Mesangial cell (primary cell): ENCODE results near the gene NME1. TPM values are rescaled to one million over a fixed set of nuclear protein-coding genes. Genes with fewer than 3 reads are reported as not detected.

ENCODE experiments used
- total RNA-seq: library from RNA; depleted of rRNA; stranded (reverse); fragments of >200 nt; gene quantifications from 2 replicates; pipeline ENCODE4 v1.2.3, GENCODE V29; 2015

NME1 gene
- total RNA-seq: 59.5 and 209 TPM in 2 replicates

DNA sequence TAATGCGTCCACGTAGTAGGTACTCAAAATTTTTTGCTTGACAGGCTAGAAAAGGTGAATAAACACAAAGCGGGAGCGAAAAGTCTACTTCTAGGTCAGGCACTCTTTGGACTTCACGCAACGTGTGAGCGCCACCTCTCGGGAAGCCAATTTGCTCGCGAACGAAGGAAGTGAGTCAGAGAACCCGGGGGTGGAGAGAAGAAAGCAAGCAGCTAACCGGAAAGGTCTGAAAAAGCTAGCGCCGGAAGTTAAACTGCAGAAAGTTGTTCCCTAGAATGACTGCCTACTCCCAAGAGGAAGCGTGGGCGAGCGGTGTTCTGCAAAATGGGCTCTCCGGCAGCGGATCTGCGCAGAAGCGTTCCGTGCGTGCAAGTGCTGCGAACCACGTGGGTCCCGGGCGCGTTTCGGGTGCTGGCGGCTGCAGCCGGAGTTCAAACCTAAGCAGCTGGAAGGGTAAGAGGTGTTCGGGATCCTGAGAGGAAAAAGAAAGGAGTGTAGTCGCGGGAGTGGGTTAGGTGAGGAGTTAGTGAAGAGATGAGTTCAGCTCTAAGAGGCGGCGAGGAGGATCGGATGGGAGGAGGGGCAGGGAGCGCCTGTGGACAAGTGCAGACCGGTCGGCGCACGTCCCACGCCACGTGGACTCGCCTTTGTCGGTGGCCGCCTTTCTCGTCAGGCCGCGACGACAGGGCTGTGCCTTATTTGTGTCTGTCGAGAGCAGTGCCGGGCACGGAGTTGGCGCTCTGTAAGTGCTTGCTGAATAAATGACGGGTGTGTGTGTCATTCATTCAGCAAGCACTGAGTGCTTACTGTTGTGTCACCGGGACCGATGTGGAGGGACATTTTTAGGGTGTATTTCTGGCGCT is at the start of gene NME1:
TSS of gene NME1 (plus strand) at position 350 of the 863 bp plus-strand sequence. CDS start 2,096 bp downstream, outside the sequence.

DNA sequence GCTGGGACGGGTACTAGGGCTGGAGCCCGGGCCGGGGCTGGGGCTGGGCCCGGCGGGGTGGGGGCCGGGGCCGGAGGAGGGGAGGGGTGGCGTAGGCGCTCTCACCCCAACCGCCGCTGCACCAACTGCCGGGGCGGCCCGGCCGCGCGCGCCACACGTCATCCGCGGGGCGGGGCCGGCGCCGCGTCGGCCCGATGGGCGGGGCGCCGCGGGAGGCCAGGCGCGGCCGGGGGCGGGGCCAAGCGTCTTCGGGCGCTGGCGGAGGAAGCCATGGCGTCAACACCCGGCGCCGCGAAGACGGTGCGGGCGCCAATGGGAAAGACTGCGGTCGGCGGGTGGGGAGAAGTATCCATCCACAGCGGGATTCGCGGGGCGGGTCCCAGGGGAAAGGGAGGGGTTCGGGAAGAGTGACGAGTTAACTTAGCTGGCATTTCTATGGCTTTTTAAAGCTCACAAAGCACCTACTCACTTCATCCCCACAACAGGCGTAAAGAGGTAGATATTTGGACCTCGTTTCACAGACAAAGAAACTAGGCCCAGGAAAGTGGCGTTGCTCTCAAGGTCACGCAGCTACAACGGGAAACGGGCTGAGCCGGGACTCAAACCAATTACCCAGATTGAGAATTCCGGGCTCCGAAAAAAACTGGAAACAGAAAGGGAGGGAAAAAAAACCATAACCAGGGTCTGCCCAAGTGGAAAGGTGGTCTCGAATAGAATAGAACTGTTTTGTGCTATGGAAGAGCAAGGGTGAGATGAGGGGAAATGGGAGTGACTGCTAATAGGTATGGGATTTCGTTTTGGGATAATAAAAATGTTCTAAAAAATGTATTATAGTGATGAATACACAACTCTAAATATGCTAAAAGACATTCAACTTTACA is 32.4 kb upstream of the NME1 start, which contains the start of gene SPAG9:
TSS of gene SPAG9 (minus strand) at position 130 of the 881 bp plus-strand sequence. CDS start 212 bp downstream, outside the sequence.

DNA sequence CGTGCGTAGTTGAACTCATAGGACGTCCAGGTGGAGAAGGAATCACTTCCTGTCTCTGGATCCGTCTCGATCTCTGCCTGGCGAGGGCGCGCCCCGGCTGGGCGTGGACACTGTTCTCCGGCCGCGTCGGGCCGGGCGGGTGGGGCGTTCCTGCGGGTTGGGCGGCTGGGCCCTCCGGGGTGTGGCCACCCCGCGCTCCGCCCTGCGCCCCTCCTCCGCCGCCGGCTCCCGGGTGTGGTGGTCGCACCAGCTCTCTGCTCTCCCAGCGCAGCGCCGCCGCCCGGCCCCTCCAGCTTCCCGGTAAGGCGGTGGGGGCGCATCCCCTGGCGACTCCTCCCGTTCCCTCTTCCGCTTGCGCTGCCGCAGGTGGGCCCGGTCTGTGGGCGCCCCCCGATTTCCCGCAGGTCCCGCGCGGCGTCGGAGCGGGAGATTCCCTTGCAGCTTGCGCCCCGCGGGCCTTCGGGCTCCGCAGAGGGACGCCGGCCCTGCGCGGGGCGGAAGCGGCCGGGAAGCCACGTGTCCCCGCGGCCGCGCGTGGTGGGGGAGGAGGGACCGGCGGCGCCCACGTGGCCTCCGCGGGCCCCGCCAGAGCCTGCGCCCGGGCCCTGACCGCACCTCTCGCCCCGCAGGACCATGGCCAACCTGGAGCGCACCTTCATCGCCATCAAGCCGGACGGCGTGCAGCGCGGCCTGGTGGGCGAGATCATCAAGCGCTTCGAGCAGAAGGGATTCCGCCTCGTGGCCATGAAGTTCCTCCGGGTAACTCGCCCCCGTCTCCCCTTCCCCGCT is 13.0 kb downstream of the NME1 start, which contains the start of gene NME2:
TSS of gene NME2 (plus strand) at position 214 of the 789 bp plus-strand sequence. CDS start at position 634, 420 bp downstream.

Other genes with a start within 250 kb of the NME1 start
- 33.8 and 34.5 TPM in 2 replicates for gene SPAG9, start 32.7 kb upstream of the NME1 start, total RNA-seq
- 606 and 1,008 TPM in 2 replicates for gene NME2, start 12.9 kb downstream of the NME1 start, total RNA-seq
- 2.3 and 6.2 TPM in 2 replicates for gene MBTD1, start 106.5 kb downstream of the NME1 start, total RNA-seq
- 16.1 and 23.8 TPM in 2 replicates for gene UTP18, start 107.0 kb downstream of the NME1 start, total RNA-seq